Muscle of leg (tissue), 11 donors: ENCODE results near the gene XPC. TPM values are rescaled to one million over a fixed set of nuclear protein-coding genes. Genes with fewer than 3 reads are reported as not detected.

ENCODE experiments used
- DNase-seq: peaks from one replicate; pipeline ENCODE4 v3.0.0; 2013
- H3K27ac ChIP-seq: one replicate; pipeline ENCODE4 v1.5.1; 2013; ENCODE audit warnings: mild to moderate bottlenecking, low read length, control low read depth
- H3K27me3 ChIP-seq: one replicate; pipeline ENCODE4 v1.6.1; 2013; ENCODE audit warnings: low read length; ENCODE audit not compliant: control insufficient read depth, insufficient read depth
- H3K36me3 ChIP-seq: one replicate; pipeline ENCODE4 v1.6.1; 2013; ENCODE audit warnings: low read length; ENCODE audit not compliant: control insufficient read depth, insufficient read depth
- H3K4me1 ChIP-seq: one replicate; pipeline ENCODE4 v1.6.1; 2013; ENCODE audit warnings: low read length; ENCODE audit not compliant: control insufficient read depth, insufficient read depth
- H3K4me3 ChIP-seq: one replicate; pipeline ENCODE4 v1.5.1; 2013; ENCODE audit warnings: low read length, control low read depth
- H3K9me3 ChIP-seq: replicated peaks from 2 replicates; pipeline ENCODE4 v1.6.1; 2013; ENCODE audit warnings: low read depth, low read length; ENCODE audit not compliant: control insufficient read depth
- WGBS: methylation state at CpG from one replicate; pipeline ENCODE4 v1.1.5; 2013; ENCODE audit warnings: missing lambda C conversion rate; ENCODE audit not compliant: insufficient coverage; 5-methylcytosine and 5-hydroxymethylcytosine counted together
- polyA plus RNA-seq, 8 donors: library from polyadenylated mRNA; unstranded; fragments of 120-200 nt; gene quantifications; one replicate each; pipeline versions ENCODE4 v1.2.1 to v1.2.3, GENCODE V29; 2013; ENCODE audit warnings: inconsistent platforms in 1 of 8, low replicate concordance in 1 of 8; ENCODE audit not compliant: insufficient read length in 8 of 8, insufficient read depth in 1 of 8
- total RNA-seq: library from RNA; stranded (reverse); fragments of 120-200 nt; gene quantifications from one replicate; pipeline ENCODE4 v1.2.4, GENCODE V29; 2013

Gene XPC
- total and polyA plus RNA-seq, 9 donors: 15.7 to 21.3 (median 17.9) TPM

DNA sequence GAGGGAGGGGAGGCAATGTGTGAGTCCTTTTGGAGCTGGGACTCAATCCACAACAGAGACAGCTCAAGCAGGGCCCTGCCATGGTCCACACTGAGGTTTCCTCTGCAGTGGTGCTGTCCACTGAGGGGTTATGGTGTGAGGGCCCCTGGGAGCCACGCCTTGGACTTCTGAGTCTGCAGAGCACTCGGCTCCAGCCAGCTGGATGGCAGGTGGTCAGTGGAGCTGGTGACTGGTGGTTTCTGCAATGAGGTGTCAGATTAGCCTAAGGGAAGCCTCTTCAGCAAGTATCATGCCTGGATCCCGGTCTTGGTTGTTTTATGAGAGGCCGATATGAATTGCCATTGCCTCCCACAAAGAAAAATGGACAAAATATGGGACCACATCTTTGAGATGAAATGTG, 21.9 kb upstream of the XPC start:
- H3K27ac ChIP-seq: no peak overlapping the region
- no peak for DNase-seq
- WGBS: 86% methylated on average over 1 of the region's 4 CpGs

DNA sequence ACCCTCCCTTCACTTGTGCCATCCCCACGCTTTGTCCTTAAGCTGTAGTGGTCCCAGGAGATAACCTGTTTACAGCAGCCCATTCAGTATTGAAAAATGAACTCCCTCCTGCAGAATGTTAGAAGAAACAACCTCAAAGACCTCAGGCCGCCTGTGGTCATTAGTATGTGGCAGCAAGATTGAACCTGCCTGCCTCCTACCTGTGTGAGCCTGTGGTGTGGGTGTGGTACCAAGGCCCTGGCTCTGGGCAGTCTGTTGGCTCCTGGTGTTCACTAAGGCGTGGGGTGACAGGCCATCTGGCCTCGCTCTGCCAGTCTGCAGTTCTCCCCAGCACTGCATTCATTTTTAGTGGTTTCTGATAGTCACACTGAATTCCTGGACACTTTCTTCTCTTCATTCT, 21.2 kb upstream of the XPC start:
- H3K36me3 ChIP-seq: peaks cover 16% of the 10 kb centered on the region
- WGBS: 100% methylated on average over 2 of the region's 4 CpGs

More for the DNA sequence above, 21.9 kb upstream of the XPC start:
- H3K4me1 ChIP-seq: peaks cover 11% of the 10 kb centered on the region
- H3K4me3 ChIP-seq: no peak overlapping the region
- no peaks in the 10 kb centered on the region for H3K9me3 ChIP-seq
- H3K27me3 ChIP-seq: no peaks in the 10 kb centered on the region
- H3K36me3 ChIP-seq: peaks cover 16% of the 10 kb centered on the region

DNA sequence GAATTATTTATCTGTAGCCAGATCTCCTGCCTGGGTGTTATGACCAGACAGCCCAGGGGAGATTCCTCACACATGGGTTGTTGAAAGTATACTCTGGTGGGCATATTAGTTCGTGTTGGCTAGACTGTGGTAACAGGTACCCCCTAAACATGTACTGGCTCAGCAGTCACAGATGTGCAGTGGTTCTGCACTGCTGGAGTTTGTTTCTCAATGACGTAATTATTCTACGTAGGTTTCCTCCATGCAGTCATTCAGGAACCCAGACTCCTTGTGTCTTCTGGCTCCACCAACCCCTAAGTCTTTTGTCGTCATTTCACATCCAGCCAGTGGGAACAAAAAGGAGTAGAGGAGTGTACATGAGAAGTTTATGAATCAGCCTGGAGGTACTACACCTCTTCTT, 16.5 kb upstream of the XPC start:
- Histone ChIP-seq H3K4me1 (peaks cover 4% of the 10 kb centered on the region), H3K36me3 (peaks cover 16% of the 10 kb centered on the region), H3K9me3 (no peaks in the 10 kb centered on the region), H3K4me3 (no peak overlapping the region), H3K27me3 (no peaks in the 10 kb centered on the region), H3K27ac (no peak overlapping the region)
- DNase-seq: no peak
- WGBS: 60% methylated on average over 1 of the region's 4 CpGs

More for the DNA sequence above, 21.2 kb upstream of the XPC start:
- Histone ChIP-seq H3K4me1 (peaks cover 8% of the 10 kb centered on the region), H3K4me3 (no peak overlapping the region), H3K9me3 (no peaks in the 10 kb centered on the region), H3K27ac (no peak overlapping the region), H3K27me3 (no peaks in the 10 kb centered on the region)
- DNase-seq: no peak

DNA sequence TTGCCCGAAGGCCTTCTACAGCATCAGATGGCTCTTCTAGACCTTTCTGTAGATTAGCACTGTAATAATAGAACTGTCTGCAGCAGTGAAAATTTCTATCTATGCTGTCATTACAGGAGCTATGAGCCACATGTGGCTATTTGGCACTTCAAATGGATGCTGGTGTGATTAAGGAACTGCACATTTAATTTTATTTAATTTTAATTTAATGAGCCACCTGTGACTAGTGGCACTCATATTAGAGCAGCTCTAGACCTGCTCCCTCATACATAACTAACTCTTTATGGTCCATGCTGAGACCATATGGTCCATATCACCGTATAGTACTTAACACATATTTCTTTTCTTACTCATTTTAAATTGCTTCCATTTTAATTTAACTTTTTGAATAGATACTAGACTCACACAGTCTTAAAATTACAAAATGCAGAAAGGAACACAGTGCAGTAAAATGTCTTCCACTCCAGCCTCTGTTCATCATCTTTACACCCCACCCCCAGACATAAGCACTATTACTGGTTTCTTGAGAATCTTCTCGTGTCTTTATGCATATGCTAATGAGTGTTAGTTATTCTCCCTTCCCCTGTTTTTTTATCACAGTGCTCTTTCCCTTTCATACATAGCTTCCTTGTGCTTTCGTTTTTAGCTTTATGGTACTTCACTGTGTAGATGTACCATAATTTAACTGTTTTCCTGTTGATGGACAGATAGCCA, 9.8 kb upstream of the XPC start:
- Histone ChIP-seq H3K4me1 (no peaks in the 10 kb centered on the region), H3K9me3 (no peaks in the 10 kb centered on the region), H3K36me3 (peaks cover 13% of the 10 kb centered on the region), H3K4me3 (no peak overlapping the region), H3K27ac (no peak overlapping the region), H3K27me3 (no peaks in the 10 kb centered on the region)
- no CpG with 5 or more reads among the region's 4 CpGs for WGBS
- no peak for DNase-seq

DNA sequence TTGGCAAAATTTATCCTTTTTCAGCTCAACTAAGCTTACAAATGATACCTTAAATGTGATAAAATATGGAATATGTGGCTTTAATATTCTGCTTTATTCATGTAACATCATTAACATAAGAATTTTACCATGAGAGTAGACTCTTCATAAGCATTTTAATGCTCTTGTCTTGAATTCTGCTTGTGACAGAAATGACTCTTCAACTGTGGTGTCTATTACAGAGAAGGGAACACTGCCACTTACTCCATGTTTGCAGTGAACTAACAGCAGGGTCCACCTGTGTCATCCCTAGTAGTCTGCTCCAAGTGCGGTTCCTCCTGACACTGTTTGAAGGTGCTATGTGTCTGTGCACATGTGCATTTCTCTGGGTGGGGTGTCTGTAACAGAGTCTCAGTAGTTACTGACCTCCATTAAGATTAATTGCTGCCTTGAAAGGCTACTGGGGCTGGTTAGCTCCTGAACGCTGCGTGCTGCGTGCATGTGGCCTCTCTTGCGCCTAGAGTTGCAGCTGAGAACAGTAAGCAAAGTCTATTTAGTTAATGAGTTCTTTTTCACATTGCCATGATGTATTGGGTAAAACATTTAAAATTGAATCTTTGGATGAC, 8.6 kb upstream of the XPC start:
- no peaks in the 10 kb centered on the region for H3K4me1 ChIP-seq
- WGBS: 92% methylated on average over 4 of the region's 5 CpGs
- no peak overlapping the region for H3K4me3 ChIP-seq
- no peaks in the 10 kb centered on the region for H3K9me3 ChIP-seq
- no peak overlapping the region for H3K27ac ChIP-seq
- H3K36me3 ChIP-seq: peaks cover 20% of the 10 kb centered on the region
- DNase-seq: no peak
- no peaks in the 10 kb centered on the region for H3K27me3 ChIP-seq

DNA sequence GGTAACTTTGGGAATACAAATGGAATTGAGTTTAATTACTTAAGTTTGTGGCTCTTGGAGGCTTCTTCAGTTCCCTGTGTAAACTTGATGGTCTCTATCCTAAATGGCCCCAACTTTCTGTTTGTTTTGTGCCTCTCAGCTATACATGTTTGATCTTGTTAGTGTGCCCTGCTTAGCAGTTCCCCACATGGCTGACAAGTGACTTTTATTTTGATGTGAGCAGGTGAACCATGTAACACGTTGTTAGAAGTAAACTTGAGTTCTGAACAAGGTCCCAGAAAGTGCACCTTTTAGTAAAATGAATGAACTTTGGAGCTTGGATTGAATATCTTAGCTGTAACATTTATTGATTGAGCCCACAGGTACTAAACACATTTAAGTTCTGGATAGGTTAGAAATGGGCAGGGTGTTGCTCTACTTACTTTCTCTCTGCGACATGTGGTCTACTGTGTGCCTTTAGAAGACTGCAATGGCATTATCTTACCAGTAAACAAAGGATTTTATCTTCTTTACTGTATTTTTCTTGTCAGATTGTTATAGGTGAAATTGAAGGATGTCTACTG, 4.7 kb upstream of the XPC start:
- peaks cover 24% of the 10 kb centered on the region for H3K36me3 ChIP-seq
- no CpG with 5 or more reads among the region's 2 CpGs for WGBS
- H3K27ac ChIP-seq: no peak overlapping the region
- no peaks in the 10 kb centered on the region for H3K9me3 ChIP-seq
- H3K4me1 ChIP-seq: no peaks in the 10 kb centered on the region
- no peaks in the 10 kb centered on the region for H3K27me3 ChIP-seq
- no peak for DNase-seq
- H3K4me3 ChIP-seq: no peak overlapping the region

DNA sequence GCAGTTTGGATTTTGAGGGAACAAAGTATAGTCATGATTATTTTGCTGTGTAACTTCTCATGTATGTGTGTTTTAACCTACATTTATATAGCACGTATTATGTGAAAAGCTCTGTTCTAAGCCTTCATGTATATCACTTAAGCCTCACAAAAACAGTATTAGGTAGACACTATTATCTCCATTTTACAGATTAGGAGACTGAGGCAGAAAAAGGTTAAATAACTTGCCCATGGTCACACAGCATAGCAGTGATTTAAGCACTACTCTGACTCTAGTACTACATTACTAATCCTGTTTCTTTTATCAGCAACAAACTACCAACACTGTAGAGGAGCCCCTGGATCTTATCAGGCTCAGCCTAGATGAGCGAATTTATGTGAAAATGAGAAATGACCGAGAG, 2.9 kb upstream of the XPC start:
- Histone ChIP-seq H3K4me1 (peaks cover 9% of the 10 kb centered on the region), H3K36me3 (peaks cover 20% of the 10 kb centered on the region), H3K9me3 (no peaks in the 10 kb centered on the region), H3K27ac (no peak overlapping the region), H3K27me3 (no peaks in the 10 kb centered on the region), H3K4me3 (no peak overlapping the region)
- no CpG with 5 or more reads among the region's 3 CpGs for WGBS
- DNase-seq: no peak

DNA sequence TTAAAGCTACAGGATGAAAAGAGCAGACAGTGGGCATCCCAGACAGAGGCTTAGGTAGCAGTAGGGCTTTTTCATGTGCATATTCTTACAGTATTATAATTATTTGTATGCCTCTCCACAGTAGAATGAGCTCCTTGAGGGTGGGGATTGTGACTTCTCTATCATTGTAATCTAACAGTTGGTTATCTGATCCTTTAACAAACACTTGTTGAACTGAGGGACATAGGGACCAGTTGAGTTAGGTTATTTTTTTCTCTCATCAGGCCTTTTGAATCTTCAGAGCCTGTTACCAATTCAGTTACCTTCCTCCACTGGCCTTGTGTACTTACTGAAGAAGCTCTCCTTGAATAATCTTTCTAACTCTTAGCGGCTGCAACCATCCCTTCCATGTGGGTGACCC, 1.4 kb upstream of the XPC start:
- WGBS: no CpG with 5 or more reads among the region's 1 CpG
- no peaks in the 10 kb centered on the region for H3K9me3 ChIP-seq
- no peak overlapping the region for H3K4me3 ChIP-seq
- H3K27me3 ChIP-seq: no peaks in the 10 kb centered on the region
- H3K4me1 ChIP-seq: peaks cover 9% of the 10 kb centered on the region
- peaks cover 15% of the 10 kb centered on the region for H3K36me3 ChIP-seq
- no peak for DNase-seq
- H3K27ac ChIP-seq: no peak overlapping the region

DNA sequence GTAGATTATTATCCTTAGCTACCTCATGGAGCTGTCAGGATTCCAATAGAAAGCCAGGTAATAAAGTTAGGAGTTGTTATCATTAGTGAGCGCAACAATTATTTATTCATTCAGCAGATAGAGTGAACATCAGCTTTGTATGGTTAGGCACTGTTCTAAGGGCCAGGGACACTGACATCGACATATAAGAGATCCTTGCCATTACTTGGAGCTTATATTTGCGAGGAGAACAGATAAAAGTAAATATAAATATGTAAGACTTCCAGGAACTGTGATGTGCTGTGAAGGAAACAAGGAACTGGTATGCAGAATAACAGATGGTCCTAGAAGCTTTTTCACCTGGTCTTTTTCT, 689 bp upstream of the XPC start:
- Histone ChIP-seq H3K4me1 (peaks cover 9% of the 10 kb centered on the region), H3K4me3 (peak overlapping the region; percentile 98), H3K27ac (peak overlapping the region; percentile 96), H3K27me3 (no peaks in the 10 kb centered on the region), H3K36me3 (peaks cover 14% of the 10 kb centered on the region), H3K9me3 (no peaks in the 10 kb centered on the region)
- WGBS: no CpG with 5 or more reads among the region's 3 CpGs
- DNase-seq: no peak

DNA sequence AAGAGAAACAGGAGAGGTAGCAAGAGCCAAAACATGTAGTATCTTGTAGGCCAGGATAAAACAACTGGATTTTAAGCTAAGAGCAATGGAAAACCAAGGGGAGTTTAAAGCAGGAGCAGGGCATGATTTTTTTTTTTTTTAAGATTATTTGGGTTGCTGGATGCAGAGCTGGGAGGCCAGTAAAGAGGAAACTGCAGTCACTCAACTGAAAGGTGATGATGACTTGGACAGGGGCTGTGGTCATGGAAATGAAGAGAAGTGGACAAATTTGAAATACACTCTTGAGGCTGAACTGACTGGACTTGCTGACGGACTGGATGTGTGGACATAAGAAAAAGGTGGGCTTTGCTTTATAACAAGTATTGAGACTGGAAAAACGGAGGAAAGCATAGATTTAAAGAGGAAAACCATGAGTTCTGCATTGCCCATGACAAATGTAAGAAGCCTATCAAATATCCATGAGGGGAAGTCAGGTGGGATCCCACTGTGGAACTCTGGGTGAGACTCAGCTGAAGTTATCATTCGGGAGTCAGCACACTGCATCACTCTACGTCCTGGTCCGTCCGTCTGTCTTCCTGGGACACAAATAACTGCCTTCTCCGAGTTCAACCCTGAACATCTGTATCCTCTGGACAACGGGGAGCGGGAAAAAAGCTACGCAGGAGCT, 688 bp downstream of the XPC start:
- H3K36me3 ChIP-seq: peaks cover 9% of the 10 kb centered on the region
- H3K4me1 ChIP-seq: peaks cover 9% of the 10 kb centered on the region
- no peaks in the 10 kb centered on the region for H3K27me3 ChIP-seq
- H3K9me3 ChIP-seq: no peaks in the 10 kb centered on the region
- H3K27ac ChIP-seq: peak overlapping the region; percentile 92
- WGBS: 6% methylated on average over 10 of the region's 10 CpGs
- DNase-seq: no peak
- peak overlapping the region; percentile 98 for H3K4me3 ChIP-seq
